Effector CD8-positive, alpha-beta T cell (primary cell): Measurements from ENCODE around the gene FOXN1.

Experiments
- DNase-seq: peaks from one replicate; lab custom pipeline; 2025; lab: John Stamatoyannopoulos, UW

Gene FOXN1

GRCh38 chr17:28526381-28526780, 20.2 kb downstream of the FOXN1 start:
- DNase-seq: no peak

DNA sequence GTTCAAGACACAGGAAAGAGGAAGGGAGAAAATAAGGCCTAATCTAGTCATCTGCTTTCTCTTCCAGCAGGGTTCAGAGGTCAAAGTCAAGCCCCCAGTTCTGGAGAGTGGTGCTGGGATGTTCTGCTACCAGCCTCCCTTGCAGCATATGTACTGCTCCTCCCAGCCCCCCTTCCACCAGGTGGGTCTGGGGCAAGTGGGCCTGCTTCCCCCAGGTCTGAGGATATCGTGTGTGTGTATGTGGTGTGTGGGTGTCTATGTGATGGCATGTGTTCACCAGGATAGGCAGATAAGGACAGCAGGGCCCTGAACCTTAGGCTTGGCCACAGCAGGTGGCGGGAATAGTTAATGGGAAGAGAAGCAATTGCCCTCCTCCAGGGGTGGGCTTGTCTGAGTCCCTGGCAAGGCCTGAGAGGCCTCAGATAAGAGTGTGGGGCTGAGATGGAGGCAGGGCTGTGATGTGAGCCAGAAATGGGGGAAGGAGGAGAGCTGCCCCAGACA, 21.1 kb downstream of the FOXN1 start:
- DNase-seq: no peak

DNA sequence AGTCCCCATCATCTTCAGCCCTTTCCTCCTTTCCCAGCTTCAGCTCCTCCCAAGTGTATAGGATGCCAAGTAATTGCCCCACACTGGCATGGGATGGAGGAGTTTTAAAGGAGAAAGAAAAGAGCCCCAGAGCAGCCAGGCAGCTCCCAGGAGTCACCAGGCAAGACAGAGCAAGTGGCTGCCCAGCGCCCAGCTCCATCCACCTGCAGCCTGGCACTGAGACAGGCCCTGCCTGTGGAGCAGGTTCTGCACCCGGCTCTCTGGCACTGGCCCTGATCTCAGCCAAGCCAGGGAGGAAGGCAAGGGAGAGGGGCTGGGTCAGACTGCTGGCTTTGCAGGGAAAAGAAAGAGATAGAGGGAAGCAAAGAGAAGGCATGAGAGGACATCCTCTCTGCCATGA, 21.7 kb downstream of the FOXN1 start:
- no peak for DNase-seq

DNA sequence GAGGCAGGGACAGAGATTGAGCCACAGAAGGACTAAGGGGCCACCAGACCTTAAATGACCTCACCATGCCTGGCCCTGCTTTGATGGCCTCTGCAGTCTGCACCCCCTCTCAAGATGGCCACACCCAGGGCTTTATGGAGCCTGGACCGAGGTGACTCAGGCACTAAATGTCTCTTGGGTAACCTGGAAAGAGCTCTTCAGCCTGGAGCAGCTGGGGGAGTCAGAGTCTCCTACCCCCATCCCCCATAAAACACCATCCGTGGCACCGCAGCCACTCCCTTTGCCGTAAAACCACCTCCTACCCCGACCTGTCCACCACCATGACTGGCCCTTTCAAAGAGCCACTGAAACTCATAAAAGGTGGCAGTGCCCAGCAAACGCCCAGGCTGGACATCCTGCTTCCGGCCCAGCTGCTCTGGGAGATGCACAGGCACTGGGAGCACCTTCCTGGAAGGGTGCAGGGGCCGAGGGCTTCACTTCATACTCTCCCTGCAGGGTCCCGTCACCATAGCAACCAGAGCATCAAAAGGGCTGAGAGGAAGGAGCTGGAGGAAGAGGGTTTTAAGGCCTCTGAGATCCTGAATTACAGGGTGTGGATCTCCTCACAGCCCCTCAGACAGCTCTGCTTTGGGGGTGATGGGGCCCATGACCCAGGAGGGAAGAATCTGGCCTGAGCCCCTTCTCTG, 22.3 kb downstream of the FOXN1 start:
- no peak for DNase-seq

GRCh38 chr17:28529013-28529400, 22.9 kb downstream of the FOXN1 start:
- DNase-seq: no peak

- DNase-seq: no peak
Measured at GRCh38 chr17:28530250-28530649, 24.1 kb downstream of the FOXN1 start.

DNA sequence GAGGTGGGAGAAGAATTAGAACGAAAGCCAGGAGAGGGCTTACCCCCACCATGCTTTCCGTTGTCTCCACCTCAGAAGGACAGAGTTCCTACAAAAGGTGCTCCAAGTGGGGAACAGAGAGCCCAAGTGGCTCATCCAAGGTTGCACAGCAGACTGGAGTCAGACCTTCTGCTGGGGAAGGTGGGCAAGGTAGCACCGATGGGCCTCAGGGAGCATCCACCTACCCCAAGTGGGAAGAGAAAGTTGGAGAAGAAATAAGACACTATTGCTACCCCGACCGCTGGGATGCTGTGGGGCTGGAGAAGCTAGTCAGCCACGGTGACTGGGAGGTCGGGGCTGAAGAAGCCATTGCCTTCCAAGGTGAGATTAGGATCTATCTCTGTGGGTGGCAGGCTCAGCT, 24.8 kb downstream of the FOXN1 start:
- DNase-seq: no peak

DNA sequence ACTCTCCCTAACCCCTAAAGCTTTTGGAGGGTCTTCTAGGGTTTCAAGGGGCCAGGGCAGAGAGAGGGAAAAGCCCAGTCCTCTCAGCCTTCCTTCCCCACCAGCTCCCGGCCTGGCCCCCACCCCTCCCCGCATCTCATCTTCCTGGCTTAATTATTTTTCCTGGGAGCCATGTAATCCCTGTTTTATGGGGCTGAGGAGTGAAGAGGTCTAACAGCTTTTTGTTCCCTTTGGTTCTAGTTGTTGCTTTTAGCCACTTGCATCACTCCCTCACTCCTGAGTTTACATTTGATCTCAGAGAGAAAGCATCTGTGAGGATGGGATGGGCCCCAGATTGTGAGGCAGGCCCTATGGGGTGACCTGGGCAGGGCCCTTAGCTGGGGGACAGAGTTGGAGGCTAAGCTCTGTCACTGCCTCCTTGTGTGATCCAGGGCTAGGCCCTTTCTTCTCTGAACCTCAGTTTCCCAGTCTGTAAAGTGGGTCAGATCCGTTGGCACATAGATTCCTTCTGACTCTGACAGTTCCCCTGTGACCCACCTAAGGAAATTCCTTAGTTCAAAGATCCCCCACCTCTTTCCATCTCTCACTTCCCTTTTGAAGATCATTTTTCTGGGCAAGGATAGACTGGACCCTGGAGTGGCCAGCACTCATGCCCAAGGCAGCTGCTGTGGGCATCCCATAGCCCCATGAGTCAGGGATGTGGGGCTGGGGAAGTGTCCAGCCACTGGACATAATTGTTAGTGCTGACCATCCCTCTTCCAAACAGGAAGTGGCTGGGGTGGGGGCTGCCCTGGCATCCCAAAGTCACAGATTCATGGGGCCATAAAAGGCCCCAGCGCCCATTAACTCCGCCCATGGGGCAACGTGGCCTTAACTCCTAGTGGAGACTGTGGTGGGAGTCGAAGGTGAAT, 26.2 kb downstream of the FOXN1 start:
- DNase-seq: no peak

DNA sequence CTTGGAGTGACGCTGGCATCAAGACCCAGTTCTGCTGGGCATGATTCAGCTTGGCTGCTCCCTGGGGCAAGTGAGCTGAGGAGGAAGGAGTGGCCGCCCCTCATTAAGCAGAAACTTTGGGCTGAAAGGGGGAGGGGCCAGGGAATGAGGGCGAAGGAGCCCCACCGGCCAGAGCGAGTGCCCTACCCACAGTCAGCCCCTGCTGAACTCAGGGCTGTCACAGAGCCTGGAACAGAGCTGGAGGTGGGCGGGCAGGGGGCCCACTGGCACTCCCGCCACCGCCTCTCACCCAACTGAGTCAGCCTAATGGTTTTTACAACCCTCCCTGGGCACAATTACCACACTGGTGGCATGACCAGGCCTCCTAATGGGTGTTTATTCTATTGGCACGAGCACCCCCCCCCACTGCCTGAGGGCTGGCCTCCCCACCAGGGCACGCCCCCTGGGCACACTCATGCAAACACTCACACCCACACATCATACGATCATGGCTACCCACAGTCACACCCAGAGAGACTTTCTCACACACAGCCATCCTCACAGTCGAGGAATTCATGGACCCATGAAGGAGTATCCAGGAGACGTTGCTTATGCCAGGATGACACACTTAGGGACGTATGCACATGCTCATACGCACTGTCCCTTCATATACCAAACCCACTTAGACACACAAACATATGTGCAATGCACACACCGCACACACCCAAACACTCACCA, 27.1 kb downstream of the FOXN1 start:
- DNase-seq: no peak

- DNase-seq: no peak
Measured at GRCh38 chr17:28534740-28535375, 28.7 kb downstream of the FOXN1 start.

DNA sequence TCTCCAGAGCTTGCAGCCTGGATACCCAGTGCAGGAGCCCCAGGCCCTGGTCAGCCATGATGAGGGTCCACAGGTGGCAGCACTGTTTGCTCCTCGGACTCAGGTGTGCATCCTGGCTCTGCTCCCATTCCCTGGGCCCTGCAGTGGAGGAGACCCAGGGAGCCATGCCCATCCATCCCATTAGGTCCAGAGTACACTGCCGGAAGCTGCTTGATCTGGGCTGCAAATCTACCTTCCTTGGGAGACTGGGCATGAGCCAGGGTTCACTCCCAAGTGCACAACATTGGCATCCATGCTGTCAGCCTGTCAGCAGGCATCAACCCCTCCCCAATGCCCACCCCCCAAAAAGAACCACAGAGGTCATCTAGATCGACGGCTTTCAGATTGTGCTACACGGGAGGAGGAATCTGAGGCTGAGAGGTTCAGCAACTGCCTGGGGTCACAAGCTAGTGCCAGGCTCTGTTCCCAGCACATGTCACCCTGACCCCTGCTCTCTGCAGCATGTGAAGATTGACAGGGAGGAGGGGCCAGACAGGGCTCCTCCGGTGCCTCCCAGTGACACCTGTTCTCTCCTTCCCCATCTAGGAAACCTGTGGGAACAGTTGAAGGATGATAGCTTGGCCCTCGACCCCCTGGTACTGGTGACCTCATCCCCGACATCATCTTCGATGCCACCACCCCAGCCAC, 30.5 kb downstream of the FOXN1 start:
- DNase-seq: no peak

DNA sequence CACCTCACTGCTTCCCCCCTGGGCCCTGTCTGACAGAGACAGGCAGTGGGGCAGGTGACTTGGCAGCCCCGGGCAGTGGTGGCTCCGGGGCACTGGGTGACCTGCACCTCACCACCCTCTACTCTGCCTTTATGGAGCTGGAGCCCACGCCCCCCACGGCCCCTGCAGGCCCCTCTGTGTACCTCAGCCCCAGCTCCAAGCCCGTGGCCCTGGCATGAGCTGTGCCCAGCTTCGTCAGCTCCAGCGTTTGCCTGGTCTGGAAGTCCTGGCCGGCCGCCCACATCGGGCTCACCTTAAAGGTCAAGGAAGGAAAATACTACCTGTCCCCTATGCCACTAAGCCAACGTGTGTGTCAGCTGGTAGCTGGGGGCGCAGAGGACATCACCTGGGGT, 31.1 kb downstream of the FOXN1 start:
- no peak for DNase-seq

- no peak for DNase-seq
Measured at GRCh38 chr17:28538296-28538895, 32.2 kb downstream of the FOXN1 start.

DNA sequence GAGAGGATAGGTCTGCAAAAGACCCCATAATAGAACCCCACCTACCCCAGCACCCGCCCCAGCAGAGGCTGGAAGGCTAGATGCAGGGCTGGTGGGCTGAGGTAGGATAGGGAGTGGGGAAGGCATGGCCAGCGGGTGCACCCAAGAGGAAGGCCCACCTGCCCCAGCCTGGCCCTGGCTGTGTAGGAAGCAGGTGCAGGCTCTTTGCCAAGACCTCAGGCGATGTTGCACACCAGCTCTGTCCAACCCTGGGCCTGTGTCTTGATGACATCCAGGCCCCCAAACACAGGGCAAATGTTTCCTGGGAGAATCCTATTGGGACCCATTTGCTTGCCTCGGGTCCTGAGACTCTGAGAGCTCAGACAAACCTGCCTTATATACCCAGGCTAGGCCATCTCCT, 34.1 kb downstream of the FOXN1 start:
- no peak for DNase-seq

DNA sequence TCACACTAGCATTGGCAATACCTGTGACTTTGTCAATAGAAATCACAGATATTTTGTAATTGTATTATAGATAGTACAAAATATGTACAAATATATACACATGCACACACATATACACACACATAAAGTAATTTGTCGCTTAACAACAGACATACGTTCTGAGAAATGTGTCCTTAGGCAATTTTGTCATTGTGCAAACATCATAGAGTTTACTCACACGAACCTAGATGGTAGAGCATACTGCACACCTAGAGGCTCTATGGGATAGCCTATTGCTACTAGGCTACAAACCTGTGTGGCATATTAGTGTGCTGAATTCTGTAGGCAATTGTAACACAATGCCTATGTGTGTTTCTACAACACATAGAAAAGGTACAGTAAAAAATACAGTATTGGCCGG, 35.3 kb downstream of the FOXN1 start:
- no peak for DNase-seq

DNA sequence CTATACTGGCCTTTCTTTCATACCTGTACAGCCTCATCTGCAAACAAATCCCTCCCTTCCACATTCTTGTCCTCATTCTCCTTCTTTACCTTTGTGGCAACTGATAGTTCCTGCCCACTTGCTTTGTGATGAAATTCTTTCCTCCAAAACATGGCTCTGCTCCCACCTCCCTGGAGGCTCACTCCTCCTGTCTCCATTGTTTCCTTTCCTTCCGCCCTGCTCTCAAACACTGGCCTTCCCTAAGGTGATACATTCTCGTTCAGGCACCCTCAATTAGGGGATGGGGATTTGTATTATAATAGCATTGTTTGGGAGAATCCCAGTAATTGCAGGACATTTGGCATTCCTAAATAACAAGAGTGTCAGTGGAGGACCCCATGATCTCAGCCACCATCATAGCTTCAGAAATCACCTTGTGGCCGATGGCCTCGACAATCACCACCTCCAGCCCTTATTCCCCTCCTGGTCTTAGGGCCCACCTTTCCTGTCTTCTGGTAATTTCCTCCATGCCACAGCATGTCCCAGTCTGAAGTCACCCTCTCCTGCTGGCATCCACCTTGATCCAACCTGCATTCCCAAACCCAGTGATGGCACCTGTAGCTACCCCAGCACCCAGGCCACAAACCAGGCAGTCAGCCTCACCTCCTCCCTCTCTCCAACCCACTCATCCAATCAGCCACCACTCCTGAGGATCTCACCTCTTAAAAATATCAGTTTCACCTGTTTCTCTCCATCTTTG, 38.4 kb downstream of the FOXN1 start:
- DNase-seq: no peak

DNA sequence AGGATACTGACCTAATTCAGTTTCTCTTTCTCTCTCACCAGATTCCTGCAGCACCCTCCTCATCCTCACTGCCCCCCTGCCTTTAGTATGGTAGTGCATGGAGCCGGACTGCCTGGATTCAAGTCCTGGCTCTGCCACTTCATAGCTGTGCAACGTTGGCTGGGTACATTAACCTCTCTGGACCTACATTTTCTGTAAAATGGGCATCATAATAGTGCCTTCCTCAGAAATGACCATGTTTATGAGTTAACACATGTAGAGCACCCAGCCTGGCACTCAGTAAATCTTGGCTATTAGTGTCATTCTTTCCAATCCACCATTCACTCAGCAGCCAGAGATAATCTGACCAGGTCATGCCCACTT, 39.0 kb downstream of the FOXN1 start:
- DNase-seq: no peak

DNA sequence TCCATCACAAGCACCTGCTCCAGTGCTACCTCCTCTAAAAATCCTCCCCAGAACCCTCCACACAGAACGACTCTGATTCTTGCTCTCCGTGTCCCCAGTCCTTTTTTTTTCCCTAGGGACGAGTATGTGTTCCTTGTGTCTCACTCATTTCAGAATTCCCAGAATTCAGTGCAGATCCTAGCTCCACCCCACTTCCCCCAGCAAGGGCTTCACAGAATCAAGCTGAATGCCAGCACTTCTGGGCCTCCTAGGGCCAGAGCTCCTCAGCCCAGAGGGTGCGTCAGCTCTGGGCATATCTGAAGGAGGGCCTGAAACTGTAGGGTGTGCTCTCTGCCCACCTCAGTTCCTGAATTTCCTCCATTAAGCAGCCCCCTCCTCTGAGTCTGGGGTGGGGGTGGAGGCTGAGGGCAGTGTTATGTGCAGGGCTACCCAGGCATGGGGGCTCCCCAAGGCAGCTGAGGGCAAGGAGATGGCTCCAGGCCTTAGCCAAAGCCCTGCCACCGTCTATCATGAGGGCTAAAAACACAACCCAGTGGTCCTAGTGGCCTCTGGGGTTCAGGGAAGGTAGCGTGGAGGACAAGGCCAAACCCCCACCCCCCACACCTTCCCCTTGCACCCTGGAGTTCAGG, 39.8 kb downstream of the FOXN1 start:
- DNase-seq: no peak

GRCh38 chr17:28547096-28547622, 41.0 kb downstream of the FOXN1 start:
- DNase-seq: no peak
